Trophoblast cell (in vitro differentiated cells and primary cell): ENCODE measurements around the gene SLC6A18.
A peak's percentile ranks its signal among the peaks of the same experiment; 100 is the strongest.

Source experiments
- DNase-seq, 2 donors: peaks; one replicate each; pipeline ENCODE4 v3.0.0-alpha.2; 2016
- H2AFZ ChIP-seq: 2 replicates; pipeline ENCODE4 v1.6.1; 2013; ENCODE audit warnings: low read length, moderate library complexity, mild to moderate bottlenecking; ENCODE audit not compliant: insufficient read depth, poor library complexity
- H2AK5ac ChIP-seq: 2 replicates; pipeline ENCODE4 v1.6.1; 2013; ENCODE audit warnings: mild to moderate bottlenecking, low read length
- H2BK120ac ChIP-seq: 2 replicates; pipeline ENCODE4 v1.6.1; 2013; ENCODE audit warnings: low read length, mild to moderate bottlenecking, moderate library complexity; ENCODE audit not compliant: insufficient read depth, poor library complexity
- H2BK12ac ChIP-seq: 2 replicates; pipeline ENCODE4 v1.6.1; 2013; ENCODE audit warnings: mild to moderate bottlenecking, low read length, moderate library complexity
- H2BK5ac ChIP-seq: 2 replicates; pipeline ENCODE4 v1.6.1; 2013; ENCODE audit warnings: low read length, low read depth, moderate library complexity, mild to moderate bottlenecking; ENCODE audit not compliant: poor library complexity
- H3K14ac ChIP-seq: 2 replicates; pipeline ENCODE4 v1.6.1; 2013; ENCODE audit warnings: mild to moderate bottlenecking, low read length
- H3K18ac ChIP-seq: 2 replicates; pipeline ENCODE4 v1.6.1; 2013; ENCODE audit warnings: mild to moderate bottlenecking, low read length
- H3K23ac ChIP-seq: 2 replicates; pipeline ENCODE4 v1.6.1; 2013; ENCODE audit warnings: low read length
- H3K27ac ChIP-seq: 2 replicates; pipeline ENCODE4 v1.5.1; 2013; ENCODE audit warnings: low read depth, mild to moderate bottlenecking, inconsistent platforms, low read length, moderate library complexity
- H3K27me3 ChIP-seq: 2 replicates; pipeline ENCODE4 v1.6.1; 2013; ENCODE audit warnings: inconsistent platforms, mild to moderate bottlenecking, low read length, moderate library complexity; ENCODE audit not compliant: insufficient read depth
- H3K36me3 ChIP-seq, 2 experiments: 1 replicate in 1 of 2; 2 replicates in 1 of 2; pipeline ENCODE4 v1.6.1; 2013; ENCODE audit warnings: low read length in 2 of 2, mild to moderate bottlenecking in 2 of 2, moderate library complexity in 1 of 2; ENCODE audit not compliant: insufficient read depth in 2 of 2, control insufficient read depth in 1 of 2
- H3K4ac ChIP-seq: 2 replicates; pipeline ENCODE4 v1.6.1; 2013; ENCODE audit warnings: low read depth, mild to moderate bottlenecking, low read length, moderate library complexity
- H3K4me1 ChIP-seq, 2 experiments: 1 replicate in 1 of 2; 2 replicates in 1 of 2; pipeline ENCODE4 v1.6.1; 2013; ENCODE audit warnings: low read length in 2 of 2, mild to moderate bottlenecking in 2 of 2, moderate library complexity in 1 of 2; ENCODE audit not compliant: insufficient read depth in 2 of 2, control insufficient read depth in 1 of 2
- H3K4me2 ChIP-seq: 2 replicates; pipeline ENCODE4 v1.6.1; 2013; ENCODE audit warnings: inconsistent platforms, mild to moderate bottlenecking, low read length, moderate library complexity
- H3K4me3 ChIP-seq: 2 replicates; pipeline ENCODE4 v1.5.1; 2013; ENCODE audit warnings: mild to moderate bottlenecking, low read depth, low read length, inconsistent platforms
- H3K79me1 ChIP-seq: one replicate; pipeline ENCODE4 v1.6.1; 2013; ENCODE audit warnings: low read length
- H3K79me2 ChIP-seq: 2 replicates; pipeline ENCODE4 v1.6.1; 2013; ENCODE audit warnings: low read length, mild to moderate bottlenecking; ENCODE audit not compliant: control insufficient read depth, insufficient read depth, poor library complexity
- H3K9ac ChIP-seq: 2 replicates; pipeline ENCODE4 v1.6.1; 2013; ENCODE audit warnings: mild to moderate bottlenecking, low read length
- H3K9me3 ChIP-seq: 2 replicates; pipeline ENCODE4 v1.6.1; 2013; ENCODE audit warnings: low read depth, mild to moderate bottlenecking, control low read depth, inconsistent platforms, low read length; ENCODE audit not compliant: insufficient read depth
- H4K12ac ChIP-seq: 2 replicates; pipeline ENCODE4 v1.6.1; 2013; ENCODE audit warnings: low read depth, mild to moderate bottlenecking, low read length, moderate library complexity
- H4K8ac ChIP-seq: 2 replicates; pipeline ENCODE4 v1.6.1; 2013; ENCODE audit warnings: low read depth, mild to moderate bottlenecking, low read length, moderate library complexity
- H4K91ac ChIP-seq: one replicate; pipeline ENCODE4 v1.6.1; 2013; ENCODE audit warnings: low read depth, mild to moderate bottlenecking, low read length, moderate library complexity
- WGBS: extraction: QIAGEN DNeasy Blood & Tissue Kit; methylation state at CpG from one replicate; pipeline ENCODE4 v1.1.7; 2013; ENCODE audit warnings: missing lambda C conversion rate; ENCODE audit not compliant: insufficient read length, insufficient coverage; ENCODE audit errors: extremely low coverage; 5-methylcytosine and 5-hydroxymethylcytosine counted together

SLC6A18 gene

GRCh38 chr5:1277781-1278180, 52.6 kb downstream of the SLC6A18 start:
- Histone ChIP-seq H3K4me2 (no peak overlapping the region), H2AFZ (no peak overlapping the region), H3K9ac (no peak overlapping the region), H4K8ac (no peak overlapping the region), H3K14ac (no peak overlapping the region), H4K91ac (no peak overlapping the region), H4K12ac (no peak overlapping the region), H3K23ac (no peak overlapping the region), H2BK120ac (no peak overlapping the region), H3K27me3 (no peaks in the 10 kb centered on the region), H3K4me1 (no peaks in the 10 kb centered on the region), H3K27ac (no peak overlapping the region), H3K36me3 (no peaks in the 10 kb centered on the region), H3K4me3 (no peak overlapping the region), H2BK5ac (no peak overlapping the region), H2AK5ac (no peak overlapping the region), H3K18ac (no peak overlapping the region), H3K79me2 (no peaks in the 10 kb centered on the region), H3K9me3 (peaks cover 6% of the 10 kb centered on the region), H3K79me1 (no peaks in the 10 kb centered on the region), H3K4ac (no peak overlapping the region), H2BK12ac (no peak overlapping the region)
- WGBS, result no CpG with 5 or more reads among the region's 10 CpGs
- no peak for DNase-seq

- Histone ChIP-seq H3K23ac (no peak overlapping the region), H3K4ac (no peak overlapping the region), H3K27me3 (no peaks in the 10 kb centered on the region), H3K4me1 (no peaks in the 10 kb centered on the region), H4K91ac (no peak overlapping the region), H3K4me3 (peak overlapping the region; percentile 51), H3K79me1 (no peaks in the 10 kb centered on the region), H3K36me3 (no peaks in the 10 kb centered on the region), H4K12ac (no peak overlapping the region), H2BK120ac (no peak overlapping the region), H3K18ac (no peak overlapping the region), H2AK5ac (no peak overlapping the region), H3K14ac (no peak overlapping the region), H3K27ac (no peak overlapping the region), H4K8ac (no peak overlapping the region), H2AFZ (no peak overlapping the region), H3K9me3 (peaks cover 6% of the 10 kb centered on the region), H3K4me2 (no peak overlapping the region), H2BK5ac (no peak overlapping the region), H3K9ac (no peak overlapping the region), H2BK12ac (no peak overlapping the region), H3K79me2 (no peaks in the 10 kb centered on the region)
- no CpG with 5 or more reads among the region's 13 CpGs for WGBS
- no peak for DNase-seq
These were observed 53.0 kb downstream of the SLC6A18 start for GRCh38 chr5:1278216-1278615.

- H2BK120ac ChIP-seq, result no peak overlapping the region
- H2AK5ac ChIP-seq, result no peak overlapping the region
- H2BK5ac ChIP-seq, result no peak overlapping the region
- H4K12ac ChIP-seq, result no peak overlapping the region
- H3K4me3 ChIP-seq, result peak overlapping the region; percentile 51
- no peak overlapping the region for H4K91ac ChIP-seq
- H3K14ac ChIP-seq, result no peak overlapping the region
- no peak overlapping the region for H3K18ac ChIP-seq
- no peak overlapping the region for H3K9ac ChIP-seq
- no peaks in the 10 kb centered on the region for H3K27me3 ChIP-seq
- H3K4ac ChIP-seq, result no peak overlapping the region
- no peaks in the 10 kb centered on the region for H3K79me1 ChIP-seq
- H2AFZ ChIP-seq, result no peak overlapping the region
- no peaks in the 10 kb centered on the region for H3K36me3 ChIP-seq
- no peak for DNase-seq
- H3K79me2 ChIP-seq, result no peaks in the 10 kb centered on the region
- no peak overlapping the region for H4K8ac ChIP-seq
- H3K27ac ChIP-seq, result no peak overlapping the region
- no peak overlapping the region for H3K4me2 ChIP-seq
- peaks cover 5% of the 10 kb centered on the region for H3K9me3 ChIP-seq
- H2BK12ac ChIP-seq, result no peak overlapping the region
- no peaks in the 10 kb centered on the region for H3K4me1 ChIP-seq
- WGBS, result no CpG with 5 or more reads among the region's 42 CpGs
- H3K23ac ChIP-seq, result no peak overlapping the region
These were observed 53.7 kb downstream of the SLC6A18 start for GRCh38 chr5:1278656-1279442.

GRCh38 chr5:1279443-1280151, 54.4 kb downstream of the SLC6A18 start:
- H3K9me3 ChIP-seq, result peaks cover 5% of the 10 kb centered on the region
- no peak overlapping the region for H3K9ac ChIP-seq
- no peaks in the 10 kb centered on the region for H3K4me1 ChIP-seq
- H3K36me3 ChIP-seq, result no peaks in the 10 kb centered on the region
- no peak overlapping the region for H3K4me2 ChIP-seq
- H3K14ac ChIP-seq, result no peak overlapping the region
- H3K79me1 ChIP-seq, result no peaks in the 10 kb centered on the region
- H2BK120ac ChIP-seq, result no peak overlapping the region
- H3K4ac ChIP-seq, result no peak overlapping the region
- H4K91ac ChIP-seq, result no peak overlapping the region
- no peak overlapping the region for H4K8ac ChIP-seq
- no peak overlapping the region for H2AFZ ChIP-seq
- H3K23ac ChIP-seq, result no peak overlapping the region
- no peak for DNase-seq
- no CpG with 5 or more reads among the region's 34 CpGs for WGBS
- no peak overlapping the region for H3K27ac ChIP-seq
- no peak overlapping the region for H2BK5ac ChIP-seq
- no peak overlapping the region for H2AK5ac ChIP-seq
- H3K18ac ChIP-seq, result no peak overlapping the region
- H2BK12ac ChIP-seq, result no peak overlapping the region
- no peaks in the 10 kb centered on the region for H3K27me3 ChIP-seq
- H3K79me2 ChIP-seq, result no peaks in the 10 kb centered on the region
- H4K12ac ChIP-seq, result no peak overlapping the region
- no peak overlapping the region for H3K4me3 ChIP-seq
